ENCODE measurements around the gene AOC2.
A peak's percentile ranks its signal among the peaks of the same experiment; 100 is the strongest.

The AOC2 gene

DNA sequence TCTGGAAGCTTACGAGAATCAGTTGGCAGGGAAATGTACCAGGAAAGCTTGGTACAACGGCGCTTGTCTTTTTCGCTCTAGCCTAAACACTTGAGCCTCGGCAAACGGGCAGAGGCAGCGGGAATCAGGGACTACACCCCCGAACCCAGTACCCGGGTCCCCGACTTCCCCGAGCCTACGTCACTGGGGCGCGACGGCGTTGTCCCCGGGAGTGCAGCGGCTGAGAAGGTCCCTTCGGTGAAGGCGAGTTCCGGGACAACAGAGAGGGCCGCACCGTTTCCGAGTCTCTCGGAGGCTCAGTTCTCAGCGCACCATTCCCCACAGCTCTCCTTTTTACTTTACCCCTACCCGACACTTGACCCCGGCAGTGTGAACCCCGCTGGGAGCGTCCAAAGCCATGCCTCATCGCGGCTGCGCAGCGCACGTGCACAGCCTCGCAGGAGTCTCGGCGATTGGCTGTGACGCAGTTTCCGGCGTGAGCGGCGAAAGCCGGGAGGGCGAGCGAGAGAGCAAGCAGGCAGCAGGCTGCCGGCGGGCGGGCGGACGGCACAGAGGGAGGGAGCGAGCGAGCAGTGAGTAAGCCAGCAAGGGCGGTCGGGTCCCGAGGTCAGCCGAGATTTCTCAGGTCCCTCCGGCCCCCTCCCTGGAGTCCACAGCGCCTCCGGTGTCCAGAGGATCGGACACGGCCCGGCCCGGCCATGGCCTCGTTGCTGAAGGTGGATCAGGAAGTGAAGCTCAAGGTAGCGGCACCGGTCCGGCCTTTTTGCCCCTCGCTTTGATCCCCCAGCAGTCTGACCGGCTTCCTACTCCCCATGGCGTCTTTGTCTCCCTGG lies 11.2 kb upstream of the AOC2 start, which contains the start of gene PSME3:
Gene PSME3, plus strand, starts transcription at position 464 of the 833 bp plus-strand sequence. Its CDS starts 235 bp downstream, at position 699.
- Histone ChIP-seq H3K27ac (ENCODE audit: low read length) (peak within 1 kb of the TSS; percentile 74), H4K20me1 (ENCODE audit: insufficient read depth, low read length) (no peaks in the 10 kb centered on the region; the same call in 1 of the 2 replicates), H3K4me3 (ENCODE audit: low read length) (peak within 1 kb of the TSS; percentile 99), H3K27me3 (ENCODE audit: low read depth, low read length) (no peaks in the 10 kb centered on the region), H3K9me3 (ENCODE audit: insufficient read depth, low read length) (no peaks in the 10 kb centered on the region), H3K36me3 (replicated peaks; ENCODE audit: low read depth, low read length) (peaks cover 23% of the 10 kb centered on the region), H3K79me2 (ENCODE audit: low read length) (peaks cover 53% of the 10 kb centered on the region), H3K4me1 (ENCODE audit: low read length) (peaks cover 13% of the 10 kb centered on the region), H3K9ac (ENCODE audit: low read length) (peak within 1 kb of the TSS; percentile 98), H3K4me2 (ENCODE audit: low read length) (peak within 1 kb of the TSS; percentile 98), H2AFZ (ENCODE audit: low read depth, low read length) (peak within 1 kb of the TSS; percentile 90)
- TF ChIP-seq CTCF (IDR thresholded peaks at IDR 0.05; ENCODE audit: low read depth, low read length), result no peak
- no peak for TF ChIP-seq EZH2phosphoT487 (IDR thresholded peaks at IDR 0.05; ENCODE audit: low read depth)

DNA sequence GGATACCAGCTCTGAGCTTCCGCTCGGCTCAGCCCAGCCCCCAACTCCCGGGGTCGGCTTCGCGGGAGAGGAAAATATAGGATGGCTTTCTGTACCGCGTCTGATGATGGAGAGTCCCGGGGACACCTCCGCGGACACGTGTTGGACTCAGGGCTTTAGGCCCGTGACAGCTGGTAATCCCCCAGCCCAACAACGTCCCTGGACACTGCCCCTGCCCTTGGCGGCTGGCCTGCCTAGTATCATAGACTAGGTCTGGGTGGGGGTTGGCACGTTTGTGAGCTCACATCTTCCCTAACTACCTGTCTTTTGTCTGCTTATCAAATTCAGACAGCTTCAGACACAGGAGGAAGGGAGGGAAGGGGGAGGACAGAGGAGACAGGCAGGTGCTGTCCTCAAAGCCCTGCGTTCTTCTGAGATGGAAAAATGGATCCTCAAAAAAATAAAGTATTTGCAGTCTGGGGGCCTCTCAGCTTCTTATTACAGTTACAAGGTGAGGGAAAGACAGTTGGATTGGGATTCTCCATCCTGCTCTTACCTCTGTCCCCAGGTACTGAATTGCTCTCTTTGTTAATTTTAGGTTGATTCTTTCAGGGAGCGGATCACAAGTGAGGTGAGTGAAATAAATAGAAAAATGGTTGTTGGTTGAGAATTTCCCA lies 10.5 kb upstream of the AOC2 start:
- H3K36me3 ChIP-seq (replicated peaks; ENCODE audit: low read depth, low read length), result peaks cover 28% of the 10 kb centered on the region
- no peaks in the 10 kb centered on the region for H3K9me3 ChIP-seq (ENCODE audit: insufficient read depth, low read length)
- H3K4me1 ChIP-seq (ENCODE audit: low read length), result peaks cover 13% of the 10 kb centered on the region
- H2AFZ ChIP-seq (ENCODE audit: low read depth, low read length), result no peak overlapping the region
- no peaks in the 10 kb centered on the region; the same call in 1 of the 2 replicates for H4K20me1 ChIP-seq (ENCODE audit: insufficient read depth, low read length)
- H3K27me3 ChIP-seq (ENCODE audit: low read depth, low read length), result no peaks in the 10 kb centered on the region
- H3K27ac ChIP-seq (ENCODE audit: low read length), result peak overlapping the region; percentile 74
- peaks cover 53% of the 10 kb centered on the region for H3K79me2 ChIP-seq (ENCODE audit: low read length)
- peak overlapping the region; percentile 98 for H3K9ac ChIP-seq (ENCODE audit: low read length)
- peak overlapping the region; percentile 98 for H3K4me2 ChIP-seq (ENCODE audit: low read length)
- H3K4me3 ChIP-seq (ENCODE audit: low read length), result peak overlapping the region; percentile 99
- no peak for TF ChIP-seq EZH2phosphoT487 (IDR thresholded peaks at IDR 0.05; ENCODE audit: low read depth)
- no peak for TF ChIP-seq CTCF (IDR thresholded peaks at IDR 0.05; ENCODE audit: low read depth, low read length)

GRCh38 chr17:42835732-42836131 lies 8.6 kb upstream of the AOC2 start:
- H3K27me3 ChIP-seq (ENCODE audit: low read depth, low read length), result no peaks in the 10 kb centered on the region
- no peaks in the 10 kb centered on the region; the same call in 1 of the 2 replicates for H4K20me1 ChIP-seq (ENCODE audit: insufficient read depth, low read length)
- H3K4me2 ChIP-seq (ENCODE audit: low read length), result no peak overlapping the region
- no peak overlapping the region for H3K4me3 ChIP-seq (ENCODE audit: low read length)
- H3K9me3 ChIP-seq (ENCODE audit: insufficient read depth, low read length), result no peaks in the 10 kb centered on the region
- H3K4me1 ChIP-seq (ENCODE audit: low read length), result peaks cover 13% of the 10 kb centered on the region
- no peak overlapping the region for H3K9ac ChIP-seq (ENCODE audit: low read length)
- H3K36me3 ChIP-seq (replicated peaks; ENCODE audit: low read depth, low read length), result peaks cover 37% of the 10 kb centered on the region
- TF ChIP-seq CTCF (IDR thresholded peaks at IDR 0.05; ENCODE audit: low read depth, low read length), result no peak
- no peak for TF ChIP-seq EZH2phosphoT487 (IDR thresholded peaks at IDR 0.05; ENCODE audit: low read depth)
- H3K27ac ChIP-seq (ENCODE audit: low read length), result no peak overlapping the region
- H2AFZ ChIP-seq (ENCODE audit: low read depth, low read length), result no peak overlapping the region
- peaks cover 53% of the 10 kb centered on the region for H3K79me2 ChIP-seq (ENCODE audit: low read length)
